ENCODE data around the gene MVB12A. TPM values are rescaled to one million over a fixed set of nuclear protein-coding genes. Genes with fewer than 3 reads are reported as not detected.
A peak's percentile ranks its signal among the peaks of the same experiment; 100 is the strongest.

The MVB12A gene
- total and polyA plus RNA-seq, 2 of the 8 experiments (the other 6 are each of a cell fraction or from before 2014, with no cell fraction given): 37.9 to 76.6 TPM

DNA sequence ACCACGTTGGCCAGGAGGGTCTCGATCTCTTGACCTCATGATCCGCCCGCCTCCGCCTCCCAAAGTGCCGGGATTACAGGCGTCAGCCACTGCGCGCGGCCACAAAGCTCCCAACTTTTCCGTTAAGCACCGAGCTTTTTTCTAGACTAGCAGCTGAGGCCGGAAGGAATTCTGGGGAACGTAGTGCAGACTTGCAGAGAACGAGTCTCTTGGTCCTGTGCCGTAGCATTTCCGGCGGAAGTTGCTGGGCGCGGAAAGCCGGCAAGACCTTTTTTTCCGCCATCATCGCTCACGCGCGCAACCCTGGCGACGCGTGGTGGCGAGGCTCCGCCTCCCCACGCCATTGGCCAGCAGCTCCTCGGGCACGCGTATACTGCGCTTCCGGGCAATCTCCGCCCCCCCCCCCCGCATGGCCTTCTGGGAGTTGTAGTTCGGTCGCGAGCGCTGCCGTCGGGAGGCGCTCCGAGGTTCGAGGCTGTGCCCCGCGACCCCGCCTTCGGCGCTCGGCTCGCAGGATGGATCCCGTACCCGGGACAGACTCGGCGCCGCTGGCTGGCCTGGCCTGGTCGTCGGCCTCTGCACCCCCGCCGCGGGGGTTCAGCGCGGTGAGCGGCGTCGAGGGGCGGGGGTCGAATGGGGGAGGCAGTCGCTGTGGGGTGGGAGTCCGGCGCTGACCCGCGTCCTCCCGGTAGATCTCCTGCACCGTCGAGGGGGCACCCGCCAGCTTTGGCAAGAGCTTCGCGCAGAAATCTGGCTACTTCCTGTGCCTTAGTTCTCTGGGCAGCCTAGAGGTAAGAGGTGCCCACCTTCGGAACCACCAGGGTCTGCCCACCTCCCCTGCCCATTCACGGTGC lies at the start of gene MVB12A (continued):
- TF ChIP-seq TCF12 (IDR thresholded peaks at IDR 0.05; ENCODE audit: low read depth, low read length) (no peak), POLR2AphosphoS5 (IDR thresholded peaks at IDR 0.05; ENCODE audit: low read depth, low read length) (0 out of 2 replicates have a peak, but pooled peaks have one; percentile 24), TEAD4 (IDR thresholded peaks at IDR 0.05; ENCODE audit: low read depth, low read length) (peak; percentile 24; the same call in 1 of the 2 replicates), CBX8 (IDR thresholded peaks at IDR 0.05; ENCODE audit: borderline replicate concordance, low read depth, low read length) (no peak), FOSL1 (IDR thresholded peaks at IDR 0.05; ENCODE audit: insufficient read depth, low read depth, low read length) (no peak), SP4 (IDR thresholded peaks at IDR 0.05; ENCODE audit: low read length) (no peak), PHF8 (conservative IDR thresholded peaks at IDR 0.05; ENCODE audit: low read depth, low read length) (no peak), KDM1A (IDR thresholded peaks at IDR 0.05; ENCODE audit: borderline replicate concordance, low read length) (no peak), NANOG (IDR thresholded peaks at IDR 0.05; ENCODE audit: insufficient read depth, low read depth, low read length, poor library complexity, severe bottlenecking) (no peak), YY1 (IDR thresholded peaks at IDR 0.05; ENCODE audit: low read depth, low read length) (peak; percentile 87), KDM4A (IDR thresholded peaks at IDR 0.05; ENCODE audit: low read depth, low read length, severe bottlenecking) (peak; percentile 55), CREB1 (IDR thresholded peaks at IDR 0.05) (peak; percentile 93), JUND (IDR thresholded peaks at IDR 0.05; ENCODE audit: low read length) (no peak), BRCA1 (IDR thresholded peaks at IDR 0.05; ENCODE audit: low read depth, low read length) (no peak), SIN3A (conservative IDR thresholded peaks at IDR 0.05 in 1 of 2, IDR thresholded peaks at IDR 0.05 in 1 of 2; ENCODE audit: low read depth in 1 of 2, low read length in 2 of 2) (peak in 1 of 2 experiments; percentile 83; a peak in 2 of 4 replicates)
- TF ChIP-seq, protein P1, sequence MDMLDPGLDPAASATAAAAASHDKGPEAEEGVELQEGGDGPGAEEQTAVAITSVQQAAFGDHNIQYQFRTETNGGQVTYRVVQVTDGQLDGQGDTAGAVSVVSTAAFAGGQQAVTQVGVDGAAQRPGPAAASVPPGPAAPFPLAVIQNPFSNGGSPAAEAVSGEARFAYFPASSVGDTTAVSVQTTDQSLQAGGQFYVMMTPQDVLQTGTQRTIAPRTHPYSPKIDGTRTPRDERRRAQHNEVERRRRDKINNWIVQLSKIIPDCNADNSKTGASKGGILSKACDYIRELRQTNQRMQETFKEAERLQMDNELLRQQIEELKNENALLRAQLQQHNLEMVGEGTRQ (IDR thresholded peaks at IDR 0.05; ENCODE audit: low read length): no peak
